ENCODE measurements around the gene GSG1L.

Gene GSG1L

DNA sequence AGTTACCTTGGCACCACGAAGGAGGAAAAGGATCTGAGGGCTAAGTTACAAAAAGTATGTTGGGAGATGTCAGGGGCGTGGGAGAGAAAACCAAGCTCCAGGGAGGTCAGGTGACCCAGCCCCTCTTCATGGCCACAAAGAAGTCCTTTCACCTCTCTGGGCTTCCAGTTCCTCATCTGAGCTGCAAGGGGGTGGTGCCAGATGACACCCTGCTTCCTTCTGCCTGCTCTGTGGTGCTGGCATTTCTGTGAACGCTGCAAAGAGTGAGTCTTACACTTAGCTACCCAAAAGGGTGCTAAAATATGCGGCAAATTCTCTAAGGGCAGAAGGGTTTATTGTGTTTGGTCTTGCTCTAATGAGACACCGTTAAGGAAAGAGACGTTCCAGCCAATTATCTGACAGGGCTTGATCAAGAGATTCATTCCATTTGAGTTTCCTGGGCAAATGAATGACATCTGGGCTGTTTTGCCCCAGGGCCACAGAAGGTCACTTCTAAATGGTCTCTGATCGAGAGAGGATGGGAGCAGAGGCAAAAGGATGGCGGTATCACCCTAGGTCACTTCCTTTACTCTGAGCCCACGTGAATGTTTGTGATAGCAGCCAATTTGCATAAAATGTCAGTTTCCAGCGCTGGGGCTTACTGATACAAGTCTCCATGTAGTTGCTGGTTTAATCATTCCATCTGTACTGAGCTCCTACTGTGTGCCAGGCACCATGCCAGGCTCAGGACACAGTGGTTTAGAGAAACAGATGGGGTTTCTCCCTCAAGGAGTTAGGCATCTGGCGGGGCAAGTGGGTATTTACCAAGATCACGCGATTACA lies 303.3 kb downstream of the GSG1L start:
- no peak overlapping the region for H3K27ac ChIP-seq
- no peak for TF ChIP-seq ZFX (IDR thresholded peaks at IDR 0.05)
- TF ChIP-seq, protein P1, sequence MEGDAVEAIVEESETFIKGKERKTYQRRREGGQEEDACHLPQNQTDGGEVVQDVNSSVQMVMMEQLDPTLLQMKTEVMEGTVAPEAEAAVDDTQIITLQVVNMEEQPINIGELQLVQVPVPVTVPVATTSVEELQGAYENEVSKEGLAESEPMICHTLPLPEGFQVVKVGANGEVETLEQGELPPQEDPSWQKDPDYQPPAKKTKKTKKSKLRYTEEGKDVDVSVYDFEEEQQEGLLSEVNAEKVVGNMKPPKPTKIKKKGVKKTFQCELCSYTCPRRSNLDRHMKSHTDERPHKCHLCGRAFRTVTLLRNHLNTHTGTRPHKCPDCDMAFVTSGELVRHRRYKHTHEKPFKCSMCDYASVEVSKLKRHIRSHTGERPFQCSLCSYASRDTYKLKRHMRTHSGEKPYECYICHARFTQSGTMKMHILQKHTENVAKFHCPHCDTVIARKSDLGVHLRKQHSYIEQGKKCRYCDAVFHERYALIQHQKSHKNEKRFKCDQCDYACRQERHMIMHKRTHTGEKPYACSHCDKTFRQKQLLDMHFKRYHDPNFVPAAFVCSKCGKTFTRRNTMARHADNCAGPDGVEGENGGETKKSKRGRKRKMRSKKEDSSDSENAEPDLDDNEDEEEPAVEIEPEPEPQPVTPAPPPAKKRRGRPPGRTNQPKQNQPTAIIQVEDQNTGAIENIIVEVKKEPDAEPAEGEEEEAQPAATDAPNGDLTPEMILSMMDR (conservative IDR thresholded peaks at IDR 0.05), result no peak

DNA sequence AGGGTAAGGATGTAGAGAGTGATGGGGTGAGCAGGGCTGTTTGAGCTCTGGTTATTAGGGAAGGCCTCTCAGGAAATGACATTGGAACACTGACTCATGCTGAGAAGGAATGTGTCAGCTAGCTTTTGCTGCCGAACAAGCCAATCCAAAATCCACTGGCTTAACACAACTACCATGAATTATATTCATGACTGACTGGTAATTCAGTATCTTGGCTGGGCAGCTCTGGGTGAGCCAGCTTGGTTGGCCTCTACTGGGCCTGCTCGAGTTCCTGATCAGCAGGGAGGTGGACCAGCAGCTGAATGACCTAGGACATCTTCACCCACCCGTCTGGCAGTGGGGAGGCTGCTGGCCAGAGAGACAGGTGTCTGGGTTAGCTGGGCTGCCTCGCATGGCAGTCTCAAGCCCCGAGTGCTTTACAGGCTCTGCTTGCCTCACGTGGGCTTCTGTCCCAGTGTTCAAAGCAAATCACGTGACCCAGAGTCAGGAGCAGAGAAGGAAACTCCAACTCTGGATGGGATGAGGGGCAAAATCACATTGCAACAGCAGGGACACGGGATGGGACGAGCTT lies 304.1 kb downstream of the GSG1L start:
- TF ChIP-seq, protein P1 (conservative IDR thresholded peaks at IDR 0.05), result no peak
- no peak for TF ChIP-seq ZFX (IDR thresholded peaks at IDR 0.05)
- no peak overlapping the region for H3K27ac ChIP-seq

DNA sequence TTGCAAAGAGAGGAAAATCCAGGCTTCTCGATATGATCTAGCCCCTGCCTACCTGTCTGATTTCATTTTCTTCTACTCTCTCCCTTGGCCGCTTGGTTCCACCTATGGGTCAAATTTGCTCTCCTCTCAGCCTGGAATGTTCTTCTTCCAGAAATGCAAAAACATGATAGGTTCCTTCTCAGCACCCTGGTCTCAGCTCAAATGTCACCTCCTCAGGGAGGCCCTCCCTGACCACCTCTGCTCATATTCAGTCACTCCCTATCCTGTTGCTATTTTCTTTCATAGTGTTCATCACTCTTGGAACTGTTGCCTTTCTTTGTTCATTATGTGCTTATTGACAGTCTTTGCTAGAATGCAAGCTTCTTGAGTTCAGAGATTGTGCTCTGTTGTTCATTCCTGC lies 305.0 kb downstream of the GSG1L start:
- no peak overlapping the region for H3K27ac ChIP-seq
- no peak for TF ChIP-seq ZFX (IDR thresholded peaks at IDR 0.05)
- TF ChIP-seq, protein P1 (conservative IDR thresholded peaks at IDR 0.05), result no peak

DNA sequence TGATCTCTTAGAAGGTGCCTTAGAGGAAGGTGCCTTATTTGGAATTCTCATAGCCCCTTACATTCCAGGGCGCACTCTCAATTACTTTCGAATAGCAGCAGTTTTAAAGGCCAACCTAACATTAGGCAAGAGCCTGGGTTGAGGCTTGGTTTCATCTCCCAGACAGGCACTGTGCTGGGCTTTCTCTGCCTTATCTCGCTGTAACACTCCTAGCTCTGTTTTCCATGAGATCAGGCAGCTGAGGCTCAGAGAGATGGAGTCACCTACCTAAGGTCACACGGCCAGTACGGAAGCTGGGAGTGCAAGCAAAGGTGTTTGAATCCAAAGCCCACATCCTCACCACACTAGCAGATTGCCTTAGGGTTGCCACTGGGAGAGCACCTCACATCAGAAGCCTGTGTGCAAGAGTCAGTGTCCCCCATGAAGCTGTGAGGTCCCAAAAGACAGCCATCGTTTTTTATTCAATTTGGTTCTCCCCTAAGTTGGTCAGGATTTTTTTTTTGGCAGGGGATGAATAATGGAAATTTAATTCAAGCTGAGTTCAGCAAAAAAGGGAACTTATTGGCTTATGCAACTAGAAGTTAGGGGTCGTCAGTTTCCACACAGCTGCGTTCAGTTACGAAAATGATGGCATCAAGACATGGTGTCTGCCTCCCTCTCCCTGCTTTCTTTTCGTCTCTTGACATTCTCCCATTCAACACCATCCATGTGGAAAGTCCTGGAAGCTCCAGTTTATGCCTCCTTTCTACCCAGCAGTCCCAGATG lies 307.1 kb downstream of the GSG1L start:
- no peak overlapping the region for H3K27ac ChIP-seq
- TF ChIP-seq, protein P1 (conservative IDR thresholded peaks at IDR 0.05), result no peak
- TF ChIP-seq ZFX (IDR thresholded peaks at IDR 0.05), result no peak

DNA sequence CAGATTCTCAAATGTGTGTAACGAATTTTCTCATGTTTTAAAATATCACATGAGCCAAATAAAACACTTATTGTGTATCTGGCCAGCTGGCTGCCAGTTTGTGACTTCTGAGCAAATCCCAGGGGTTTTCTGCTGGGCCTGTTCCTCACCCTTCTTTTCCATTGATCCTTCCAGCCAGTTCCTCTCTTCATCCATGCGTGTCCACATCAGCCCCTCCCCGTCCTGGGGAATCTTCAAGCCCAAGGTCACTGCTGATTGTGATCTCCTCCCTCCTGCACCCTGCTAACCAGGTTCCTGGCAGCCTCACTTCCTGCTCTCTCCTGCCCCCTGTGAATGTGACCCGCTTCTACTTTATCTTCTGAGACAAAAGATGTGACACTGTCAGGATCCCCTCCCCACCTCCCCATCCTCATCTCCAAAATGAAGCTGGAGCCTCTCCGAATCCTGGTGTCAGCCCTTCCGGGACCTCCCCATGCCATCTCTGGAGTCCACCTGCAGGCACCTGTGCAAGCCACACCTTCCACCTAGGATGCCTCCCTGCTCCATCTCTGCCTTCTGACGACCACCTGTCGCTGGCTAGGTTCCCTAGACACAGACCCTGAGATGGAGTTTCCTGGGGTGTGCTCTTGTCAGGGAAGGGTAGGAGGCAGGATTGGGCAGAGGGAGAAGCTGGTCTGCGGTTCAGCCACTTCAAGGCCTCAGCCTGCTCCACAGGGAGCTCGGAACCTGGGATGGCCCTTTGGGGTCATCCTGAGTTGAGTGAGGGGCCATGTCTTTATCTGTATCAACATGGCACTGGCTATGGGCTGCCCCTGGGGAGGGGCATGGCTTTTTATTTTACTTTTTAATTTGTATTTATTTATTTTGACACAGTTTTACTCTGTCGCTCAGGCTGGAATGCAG lies 308.5 kb downstream of the GSG1L start:
- H3K27ac ChIP-seq, result no peak overlapping the region
- TF ChIP-seq, protein P1 (conservative IDR thresholded peaks at IDR 0.05), result no peak
- TF ChIP-seq ZFX (IDR thresholded peaks at IDR 0.05), result no peak

DNA sequence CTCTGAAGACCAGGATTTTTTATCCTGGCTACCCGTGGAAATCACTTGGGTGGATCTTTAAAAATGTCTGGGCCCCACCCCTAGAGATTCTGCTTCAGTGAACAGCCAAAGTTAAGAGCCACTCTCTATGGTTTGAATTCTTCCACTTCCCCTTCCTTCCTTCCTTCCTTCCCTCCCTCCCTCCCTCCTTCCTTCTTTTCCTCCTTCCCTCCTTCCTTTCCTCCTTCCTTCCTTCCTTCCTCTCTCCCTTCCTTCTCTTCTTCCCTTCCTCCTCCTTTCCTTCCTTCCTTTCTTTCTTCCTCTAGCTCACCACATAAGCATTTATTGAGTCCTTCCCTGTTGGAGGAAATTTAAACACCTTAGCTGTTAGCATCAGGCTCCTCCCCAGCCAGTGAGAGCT lies 310.0 kb downstream of the GSG1L start:
- TF ChIP-seq ZFX (IDR thresholded peaks at IDR 0.05), result no peak
- TF ChIP-seq, protein P1 (conservative IDR thresholded peaks at IDR 0.05), result no peak
- no peak overlapping the region for H3K27ac ChIP-seq

All from C4-2B (cell line).